HepG2 (cell line): ENCODE results near the gene PPAN. TPM values are rescaled to one million over a fixed set of nuclear protein-coding genes. Genes with fewer than 3 reads are reported as not detected.
A peak's percentile ranks its signal among the peaks of the same experiment; 100 is the strongest.

Source experiments
- AKNA ChIP-seq: sonication (generic); formaldehyde crosslinking; IDR thresholded peaks from 2 replicates; pipeline ENCODE4 v1.4.0; 2020; ENCODE audit warnings: missing genetic modification reagents, borderline replicate concordance
- ATF7 ChIP-seq, 2 experiments: fragments of 450-650 bp in 1 of 2; sonication (generic) in 1 of 2; formaldehyde crosslinking in 1 of 2; IDR thresholded peaks; 2 replicates each; pipeline versions ENCODE4 v1.4.0 to v1.6.1; 2016 to 2020; ENCODE audit warnings: antibody characterized with exemption in 1 of 2, mild to moderate bottlenecking in 1 of 2, missing genetic modification reagents in 1 of 2
- BRCA1 ChIP-seq: sonication (generic); formaldehyde crosslinking; IDR thresholded peaks from 2 replicates; pipeline ENCODE4 v1.4.0; 2020; ENCODE audit warnings: missing genetic modification reagents
- HCFC1 ChIP-seq: fragments of 150-350 bp; IDR thresholded peaks from 2 replicates; pipeline ENCODE4 v1.6.1; 2014; ENCODE audit warnings: low read depth, low read length
- HDAC1 ChIP-seq: sonication (generic); formaldehyde crosslinking; IDR thresholded peaks from 2 replicates; pipeline ENCODE4 v1.5.1; 2020; ENCODE audit warnings: mild to moderate bottlenecking, missing genetic modification reagents
- HNRNPUL1 ChIP-seq: fragments of 200-400 bp; formaldehyde crosslinking; IDR thresholded peaks from 2 replicates; pipeline ENCODE4 v1.6.1; 2017; ENCODE audit warnings: low read depth, mild to moderate bottlenecking, low read length, moderate library complexity
- NPAS2 ChIP-seq: sonication (generic); formaldehyde crosslinking; IDR thresholded peaks from 2 replicates; pipeline ENCODE4 v1.8.0; 2022; ENCODE audit warnings: mild to moderate bottlenecking, missing genetic modification reagents, borderline replicate concordance
- POLR2A ChIP-seq, 2 experiments: IDR thresholded peaks; 2 replicates each; pipeline ENCODE4 v1.6.1; 2011; ENCODE audit warnings: low read depth in 2 of 2, low read length in 2 of 2, mild to moderate bottlenecking in 1 of 2, moderate library complexity in 1 of 2; ENCODE audit not compliant: insufficient read depth in 1 of 2
- RAD21 ChIP-seq: fragments of 450-650 bp; formaldehyde crosslinking; IDR thresholded peaks from 2 replicates; pipeline ENCODE4 v1.5.0; 2020; ENCODE audit warnings: mild to moderate bottlenecking
- ZBTB25 ChIP-seq: IDR thresholded peaks from 2 replicates; pipeline ENCODE4 v1.6.1; 2018; ENCODE audit warnings: missing genetic modification reagents
- ZKSCAN8 ChIP-seq: IDR thresholded peaks from 2 replicates; pipeline ENCODE4 v1.6.1; 2016; ENCODE audit warnings: borderline replicate concordance, missing genetic modification reagents, missing compliant biosample characterization
- ZNF292 ChIP-seq: sonication (generic); formaldehyde crosslinking; IDR thresholded peaks from 2 replicates; pipeline ENCODE4 v1.8.1; 2022; ENCODE audit warnings: mild to moderate bottlenecking, low read depth, missing genetic modification reagents, borderline replicate concordance
- ZNF550 ChIP-seq: sonication (generic); formaldehyde crosslinking; IDR thresholded peaks from 2 replicates; pipeline ENCODE4 v1.4.0; 2020; ENCODE audit warnings: mild to moderate bottlenecking, missing genetic modification reagents, borderline replicate concordance
- ZNF556 ChIP-seq: sonication (generic); formaldehyde crosslinking; IDR thresholded peaks from 2 replicates; pipeline ENCODE4 v1.4.0; 2020; ENCODE audit warnings: mild to moderate bottlenecking, missing genetic modification reagents, borderline replicate concordance
- ZNF563 ChIP-seq: sonication (generic); formaldehyde crosslinking; IDR thresholded peaks from 2 replicates; pipeline ENCODE4 v1.8.0; 2022; ENCODE audit warnings: mild to moderate bottlenecking, moderate library complexity, missing genetic modification reagents
- ZNF644 ChIP-seq: IDR thresholded peaks from 2 replicates; pipeline ENCODE4 v1.6.1; 2016; ENCODE audit warnings: low read depth
- polyA plus RNA-seq, 8 experiments: library from polyadenylated mRNA; depleted of rRNA in 3 of 8; stranded (reverse) in 7 of 8; unstranded in 1 of 8; fragments of >200 nt; fragmentation: Illumina TruSeq in 4 of 8; extraction: Trizol in 4 of 8; gene quantifications; 2 replicates each; pipeline versions ENCODE4 v1.2.1 to v1.2.3, GENCODE V29; 2011 to 2016; ENCODE audit warnings: low read depth in 4 of 8, missing spikeins in 1 of 8, mixed read lengths in 1 of 8; ENCODE audit not compliant: insufficient read depth in 1 of 8
- total RNA-seq, 5 experiments: library from RNA; depleted of rRNA; stranded (reverse); fragments of >200 nt; fragmentation: Illumina TruSeq; extraction: Trizol; gene quantifications; 2 replicates each; pipeline ENCODE4 v1.2.3, GENCODE V29; 2016; ENCODE audit warnings: low read depth in 1 of 5
- TF ChIP-seq, protein P1 (sequence below): sonication (generic); formaldehyde crosslinking; IDR thresholded peaks from 2 replicates; pipeline ENCODE4 v1.5.1; 2020; ENCODE audit warnings: mild to moderate bottlenecking, missing genetic modification reagents
- TF ChIP-seq, protein P2 (sequence below): IDR thresholded peaks from 2 replicates; pipeline ENCODE4 v1.6.1; 2016; ENCODE audit warnings: missing compliant biosample characterization, missing genetic modification reagents, borderline replicate concordance

Gene PPAN
- total and polyA plus RNA-seq, 2 of the 13 experiments (the other 11 are each of a cell fraction or from before 2014, with no cell fraction given): 36.2 to 41.9 TPM

- TF ChIP-seq AKNA (CRISPR knock-in tag) (no peak), POLR2A (IDR thresholded peaks at IDR 0.05; ENCODE audit: insufficient read depth in 1 of 2, low read depth in 2 of 2, low read length in 2 of 2) (peak; percentile 1 to 14; a peak in 2 of 4 replicates), ZNF644 (CRISPR knock-in tag) (no peak), ZNF292 (no peak), HDAC1 (CRISPR knock-in tag) (no peak), ZBTB25 (CRISPR knock-in tag) (no peak), RAD21 (CRISPR knock-in tag) (0 out of 2 replicates have a peak, but pooled peaks have one; percentile 8), HNRNPUL1 (no peak), HCFC1 (no peak), ATF7 (IDR thresholded peaks at IDR 0.05) (no peak), ATF7 (CRISPR knock-in tag; IDR thresholded peaks at IDR 0.05) (no peak), ZNF556 (CRISPR knock-in tag) (no peak), NPAS2 (CRISPR knock-in tag) (no peak), ZNF563 (CRISPR knock-in tag) (no peak), ZNF550 (CRISPR knock-in tag) (no peak), BRCA1 (CRISPR knock-in tag) (no peak), ZKSCAN8 (CRISPR knock-in tag) (no peak)
- TF ChIP-seq, protein P1, sequence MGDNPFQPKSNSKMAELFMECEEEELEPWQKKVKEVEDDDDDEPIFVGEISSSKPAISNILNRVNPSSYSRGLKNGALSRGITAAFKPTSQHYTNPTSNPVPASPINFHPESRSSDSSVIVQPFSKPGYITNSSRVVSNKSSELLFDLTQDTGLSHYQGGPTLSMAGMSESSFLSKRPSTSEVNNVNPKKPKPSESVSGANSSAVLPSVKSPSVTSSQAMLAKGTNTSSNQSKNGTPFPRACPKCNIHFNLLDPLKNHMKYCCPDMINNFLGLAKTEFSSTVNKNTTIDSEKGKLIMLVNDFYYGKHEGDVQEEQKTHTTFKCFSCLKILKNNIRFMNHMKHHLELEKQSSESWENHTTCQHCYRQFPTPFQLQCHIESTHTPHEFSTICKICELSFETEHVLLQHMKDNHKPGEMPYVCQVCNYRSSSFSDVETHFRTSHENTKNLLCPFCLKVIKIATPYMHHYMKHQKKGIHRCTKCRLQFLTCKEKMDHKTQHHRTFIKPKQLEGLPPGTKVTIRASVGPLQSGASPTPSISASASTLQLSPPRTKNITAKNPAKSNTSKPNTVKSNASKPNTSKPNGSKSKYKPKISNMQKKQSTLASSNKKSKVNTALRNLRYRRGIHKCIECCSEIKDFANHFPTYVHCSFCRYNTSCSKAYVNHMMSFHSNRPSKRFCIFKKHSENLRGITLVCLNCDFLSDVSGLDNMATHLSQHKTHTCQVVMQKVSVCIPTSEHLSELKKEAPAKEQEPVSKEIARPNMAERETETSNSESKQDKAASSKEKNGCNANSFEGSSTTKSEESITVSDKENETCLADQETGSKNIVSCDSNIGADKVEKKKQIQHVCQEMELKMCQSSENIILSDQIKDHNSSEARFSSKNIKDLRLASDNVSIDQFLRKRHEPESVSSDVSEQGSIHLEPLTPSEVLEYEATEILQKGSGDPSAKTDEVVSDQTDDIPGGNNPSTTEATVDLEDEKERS (CRISPR knock-in tag): no peak; the same call in 1 of the 2 replicates
- TF ChIP-seq, protein P2, sequence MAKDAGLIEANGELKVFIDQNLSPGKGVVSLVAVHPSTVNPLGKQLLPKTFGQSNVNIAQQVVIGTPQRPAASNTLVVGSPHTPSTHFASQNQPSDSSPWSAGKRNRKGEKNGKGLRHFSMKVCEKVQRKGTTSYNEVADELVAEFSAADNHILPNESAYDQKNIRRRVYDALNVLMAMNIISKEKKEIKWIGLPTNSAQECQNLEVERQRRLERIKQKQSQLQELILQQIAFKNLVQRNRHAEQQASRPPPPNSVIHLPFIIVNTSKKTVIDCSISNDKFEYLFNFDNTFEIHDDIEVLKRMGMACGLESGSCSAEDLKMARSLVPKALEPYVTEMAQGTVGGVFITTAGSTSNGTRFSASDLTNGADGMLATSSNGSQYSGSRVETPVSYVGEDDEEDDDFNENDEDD: no peak
Observed at GRCh38 chr19:10114651-10115391, 8.7 kb downstream of the PPAN start (continued).
